Stimulated activated CD4-positive, alpha-beta T cell treated with anti-CD3 and anti-CD28 coated beads, Interleukin-15, amount 100 ng/mL, for 24 hours (primary cell): Measurements from ENCODE around the gene MKI67.
"Not testable (repeated sequence)": the region's sequence is repeated elsewhere in the genome, so short reads cannot be mapped to it uniquely, and the experiment has no call there.

Experiments
- DNase-seq: peaks from one replicate; pipeline ENCODE4 v3.0.0-alpha.2; 2020

Gene MKI67

DNA sequence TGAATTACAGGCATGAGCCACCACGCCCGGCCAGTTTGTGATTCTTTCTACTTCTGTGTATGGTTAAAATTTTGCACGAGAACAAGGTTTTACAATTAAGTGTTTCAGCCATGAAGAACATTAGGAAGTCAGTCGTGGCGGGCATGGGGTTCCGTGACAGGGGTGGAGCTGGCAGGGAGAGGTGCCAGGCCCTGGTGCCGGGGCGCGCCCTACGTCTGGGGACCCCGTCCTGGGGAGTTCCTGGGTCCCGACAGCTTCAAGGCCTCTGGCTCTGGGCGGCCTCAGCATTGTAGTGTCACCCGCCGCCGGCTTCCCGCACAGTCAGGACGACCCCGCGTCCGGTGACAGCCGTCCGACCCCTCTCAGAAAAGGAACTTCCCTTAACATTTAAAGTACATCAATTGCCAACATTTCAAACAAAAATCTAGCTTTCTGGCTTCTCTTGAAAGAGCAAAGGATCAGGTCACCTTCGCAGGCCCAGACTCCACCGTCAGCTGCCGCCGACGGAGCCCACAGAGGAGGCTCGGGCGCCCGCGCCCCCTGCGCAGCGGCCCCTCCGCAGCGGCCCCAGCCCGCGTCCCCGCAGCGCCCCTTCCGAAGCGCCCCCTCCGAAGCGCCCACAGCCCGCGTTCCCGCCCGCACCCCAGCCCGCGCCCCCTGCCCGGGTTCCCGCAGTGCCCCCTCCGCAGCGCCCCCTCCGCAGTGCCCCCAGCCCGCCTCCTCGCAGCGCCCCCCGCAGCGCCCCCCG lies 23.2 kb upstream of the MKI67 start:
- DNase-seq = no peak

DNA sequence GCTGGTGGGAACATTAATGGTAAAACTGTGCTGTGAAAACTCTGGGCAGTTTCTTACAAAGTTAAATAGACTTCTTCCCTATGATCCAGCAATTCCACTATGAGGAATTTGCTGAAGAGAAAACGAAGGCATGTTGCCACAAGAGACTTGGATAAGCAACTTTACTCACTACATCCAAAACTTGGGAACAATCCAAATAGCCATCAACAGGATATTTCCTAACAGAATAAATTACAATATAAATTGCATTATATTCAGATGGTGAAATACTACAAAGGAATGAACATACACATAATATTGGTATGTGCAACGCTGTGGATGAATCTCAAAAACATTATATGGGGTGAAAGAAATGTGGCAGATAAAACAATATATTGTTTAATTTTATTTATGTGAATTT lies 21.4 kb upstream of the MKI67 start:
- DNase-seq = no peak

DNA sequence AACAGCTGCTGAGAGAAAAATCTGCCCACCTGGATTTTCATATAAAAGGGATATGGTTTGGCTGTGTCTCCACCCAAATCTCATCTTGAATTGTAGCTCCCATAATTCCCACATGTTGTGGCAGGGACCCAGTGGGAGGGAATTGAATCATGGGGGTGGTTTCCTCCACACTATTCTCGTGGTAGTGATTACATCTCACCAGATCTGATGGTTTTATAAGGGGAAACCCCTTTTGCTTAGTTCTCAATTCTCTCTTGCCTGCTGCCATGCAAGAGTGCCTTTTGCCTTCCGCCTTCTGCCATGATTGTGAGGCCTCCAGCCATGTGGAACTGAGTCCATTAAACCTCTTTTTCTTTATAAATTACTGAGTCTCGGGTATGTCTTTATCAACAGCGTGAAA lies 20.8 kb upstream of the MKI67 start:
- peak; percentile 41 for DNase-seq

DNA sequence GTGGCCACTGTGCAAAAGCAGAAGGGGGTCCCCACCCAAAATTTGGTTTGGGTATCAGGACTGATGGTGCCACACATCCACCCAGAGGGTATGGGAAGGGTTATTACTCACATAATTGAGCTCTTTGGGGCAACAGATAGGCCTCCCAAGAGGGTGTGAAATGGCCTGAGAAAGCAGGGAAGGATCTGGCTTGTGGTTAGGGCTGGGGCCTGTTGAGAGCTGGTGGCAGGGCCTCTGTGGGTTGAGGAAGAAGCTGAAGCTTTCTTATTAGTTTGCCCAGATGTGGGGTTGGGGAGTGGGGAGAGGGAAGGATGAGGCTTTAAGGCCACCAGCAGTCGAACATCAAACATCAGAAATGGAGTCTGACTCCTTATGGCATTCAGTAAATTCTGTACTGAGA lies 18.3 kb upstream of the MKI67 start:
- no peak for DNase-seq

DNA sequence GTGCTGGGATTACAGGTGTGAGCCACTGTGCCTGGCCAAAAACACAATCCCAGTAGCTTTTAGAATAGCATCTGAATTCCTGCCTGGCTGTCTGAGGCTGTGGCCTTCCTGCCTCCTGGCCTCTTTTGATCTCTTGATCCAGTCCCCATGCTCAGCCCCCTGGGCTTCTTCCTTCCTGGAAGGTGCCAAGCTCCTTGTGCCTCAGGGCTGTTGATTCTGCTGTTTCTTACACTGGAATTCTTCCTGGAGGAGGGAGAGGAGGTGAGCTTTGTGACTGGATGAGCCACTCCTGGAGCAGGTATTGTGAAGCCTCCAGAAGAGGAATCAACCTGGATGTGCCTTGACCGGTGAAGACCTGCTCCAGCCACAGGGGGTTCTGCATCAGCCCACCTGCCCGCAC lies 17.3 kb upstream of the MKI67 start:
- no peak for DNase-seq

DNA sequence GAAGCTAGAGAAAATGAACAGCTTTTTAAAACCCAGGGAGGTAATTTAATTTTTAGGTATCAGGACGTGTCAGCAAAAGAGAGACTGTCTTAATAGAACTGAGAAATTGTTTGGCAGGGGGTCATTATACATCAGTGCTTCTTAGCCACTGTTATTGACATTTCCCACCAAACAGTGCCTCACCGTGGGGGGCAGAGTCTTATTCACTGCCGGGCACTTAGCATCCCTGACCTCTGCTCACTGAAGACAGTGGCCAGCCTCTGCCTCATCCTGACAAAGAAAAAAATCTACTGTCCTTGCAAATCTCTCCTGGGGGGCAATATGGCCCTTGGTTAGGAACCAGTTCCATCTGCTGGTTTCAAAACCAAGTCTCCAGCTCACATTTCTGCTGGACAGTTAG lies 14.2 kb upstream of the MKI67 start:
- DNase-seq = no peak

DNA sequence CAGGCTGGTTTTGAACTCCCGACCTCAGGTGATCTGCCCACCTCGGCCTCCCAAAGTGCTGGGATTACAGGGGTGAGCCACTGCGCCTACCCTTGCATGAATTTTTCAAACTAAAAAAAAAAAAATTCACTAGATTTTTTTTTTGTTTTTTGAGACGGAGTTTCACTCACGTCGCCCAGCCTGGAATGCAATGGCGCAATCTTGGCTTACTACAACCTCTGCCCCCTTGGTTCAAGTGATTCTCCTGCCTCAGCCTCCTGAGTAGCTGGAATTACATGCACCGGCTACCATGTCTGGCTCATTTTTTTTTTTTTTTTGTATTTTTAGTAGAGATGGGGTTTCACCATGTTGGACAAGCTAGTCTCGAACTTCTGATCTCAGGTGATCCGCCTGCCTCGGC lies 12.2 kb upstream of the MKI67 start:
- DNase-seq = not testable (repeated sequence)

DNA sequence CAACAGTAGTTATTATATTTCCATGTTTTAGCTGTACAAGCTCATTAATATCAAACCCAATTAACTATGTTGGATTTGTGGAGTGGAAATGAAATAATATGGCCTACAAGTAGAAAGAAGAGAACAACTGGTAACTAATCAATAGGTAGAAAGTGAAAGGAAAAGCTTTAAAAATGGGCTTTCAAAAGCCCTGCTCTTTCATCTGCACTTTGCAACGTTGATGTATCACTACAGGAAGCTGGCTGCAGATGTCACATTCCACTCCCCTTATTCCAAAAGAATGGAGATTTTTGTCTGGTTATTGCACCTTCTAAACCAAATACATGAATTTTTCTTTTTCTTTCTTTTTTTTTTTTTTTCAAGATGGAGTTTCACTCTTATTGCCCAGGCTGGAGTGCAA lies 11.7 kb upstream of the MKI67 start:
- DNase-seq = no peak

DNA sequence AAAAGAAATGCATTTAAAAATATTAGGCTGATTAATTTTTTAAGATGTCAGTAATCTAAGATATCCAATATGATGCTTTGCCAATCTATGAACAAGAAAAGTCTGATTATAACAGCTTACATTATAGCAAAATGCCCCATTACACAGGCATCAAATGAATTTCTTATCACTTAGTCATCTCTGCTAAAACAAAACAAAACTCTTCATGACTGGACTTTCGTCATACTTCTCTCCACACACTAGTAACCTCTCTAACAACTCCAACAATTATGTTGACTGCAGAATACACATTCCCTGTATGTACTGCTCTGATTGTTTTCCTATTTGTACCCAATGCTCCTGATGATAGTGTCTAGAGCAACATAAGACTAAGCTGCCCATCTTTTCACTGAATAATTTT lies 3.8 kb upstream of the MKI67 start:
- no peak for DNase-seq

DNA sequence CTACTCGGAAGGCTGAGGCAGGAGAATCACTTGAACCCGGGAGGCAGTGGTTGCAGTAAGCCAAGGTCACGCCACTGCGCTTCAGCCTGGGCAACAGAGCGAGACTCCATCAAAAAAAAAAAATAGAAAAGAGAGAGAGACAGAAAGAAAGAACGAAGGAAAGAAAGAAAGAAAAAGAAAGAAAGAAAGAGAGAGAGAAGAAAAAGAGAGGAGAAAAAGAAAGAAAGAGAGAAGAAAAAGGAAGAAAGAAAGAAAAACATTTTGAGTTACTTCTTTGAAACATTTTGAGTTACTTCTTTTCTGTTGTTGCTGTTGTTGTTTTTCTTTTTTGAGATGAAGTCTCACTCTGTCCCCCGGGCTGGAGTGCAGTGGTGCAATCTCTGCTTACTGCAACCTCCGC lies 2.4 kb upstream of the MKI67 start:
- DNase-seq = no peak

DNA sequence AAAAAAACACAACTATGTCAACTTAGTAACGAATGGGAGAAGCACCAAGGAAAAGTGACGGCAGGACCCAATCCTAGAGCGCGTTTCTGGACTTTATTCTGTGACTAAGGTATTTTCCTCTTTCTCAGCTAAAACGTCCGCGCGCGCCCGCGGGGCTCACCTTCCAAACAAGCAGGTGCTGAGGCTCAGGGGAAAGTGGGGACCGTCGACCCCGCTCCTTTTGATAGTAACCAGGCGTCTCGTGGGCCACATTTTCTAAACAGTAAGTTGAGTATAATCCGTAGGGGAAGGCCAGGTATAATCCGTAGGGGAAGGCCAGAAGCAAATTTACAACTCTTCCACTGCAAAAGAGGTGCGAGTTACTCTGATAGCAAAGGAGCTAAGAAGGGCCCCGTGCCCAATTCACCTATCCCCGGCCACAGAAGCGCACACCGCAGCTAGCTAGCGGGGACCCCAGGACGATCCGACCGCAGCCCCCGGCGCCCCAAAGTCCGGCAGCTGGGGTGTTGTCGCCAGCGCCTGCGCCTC lies 743 bp downstream of the MKI67 start:
- DNase-seq = peak; percentile 58

DNA sequence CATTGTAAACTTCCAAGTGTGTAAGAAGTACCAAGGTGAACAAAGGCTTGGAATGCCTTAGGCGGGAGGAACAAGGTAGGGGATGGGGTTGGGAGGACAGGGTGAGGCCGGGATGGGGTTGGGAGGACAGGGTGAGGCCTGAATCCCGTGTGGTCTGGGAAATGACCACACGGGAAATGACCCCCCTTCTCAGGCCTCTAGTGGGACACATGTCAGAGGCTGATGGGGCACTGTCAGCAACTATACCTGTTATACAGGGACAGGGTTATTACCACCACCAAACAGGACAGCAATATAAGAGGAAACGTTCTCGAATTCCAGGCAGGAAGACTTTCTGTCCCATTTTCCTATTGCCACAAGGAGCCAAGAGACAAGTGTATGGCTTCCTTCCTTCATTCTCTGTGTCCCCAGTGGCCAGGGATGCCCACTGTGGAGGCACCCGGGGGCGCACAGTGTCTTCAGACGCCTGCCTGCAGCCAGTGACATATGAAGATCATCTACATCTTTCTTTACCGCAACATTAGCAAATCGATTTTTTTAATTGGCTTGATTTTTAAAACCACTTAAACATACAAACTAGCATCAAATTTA lies 1.3 kb downstream of the MKI67 start:
- no peak for DNase-seq

DNA sequence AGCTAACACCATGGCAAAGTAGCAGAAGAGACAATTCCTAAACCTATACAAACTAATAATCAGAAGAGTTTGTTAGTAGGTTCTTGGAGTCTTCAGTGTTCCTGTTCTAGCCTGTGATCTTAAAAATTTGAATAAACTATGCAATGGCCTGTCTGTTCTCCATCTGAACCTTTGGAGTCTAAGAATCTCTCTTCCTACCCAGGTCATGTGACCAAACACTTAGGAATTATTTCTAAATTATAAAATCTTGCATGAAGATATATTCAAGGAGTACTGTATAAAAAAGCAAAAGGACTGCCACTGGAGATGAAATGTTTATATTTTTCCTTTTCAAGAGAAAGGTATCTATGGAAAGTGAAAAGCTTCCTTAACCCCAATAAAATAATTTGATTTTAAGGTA lies 2.4 kb downstream of the MKI67 start:
- no peak for DNase-seq

DNA sequence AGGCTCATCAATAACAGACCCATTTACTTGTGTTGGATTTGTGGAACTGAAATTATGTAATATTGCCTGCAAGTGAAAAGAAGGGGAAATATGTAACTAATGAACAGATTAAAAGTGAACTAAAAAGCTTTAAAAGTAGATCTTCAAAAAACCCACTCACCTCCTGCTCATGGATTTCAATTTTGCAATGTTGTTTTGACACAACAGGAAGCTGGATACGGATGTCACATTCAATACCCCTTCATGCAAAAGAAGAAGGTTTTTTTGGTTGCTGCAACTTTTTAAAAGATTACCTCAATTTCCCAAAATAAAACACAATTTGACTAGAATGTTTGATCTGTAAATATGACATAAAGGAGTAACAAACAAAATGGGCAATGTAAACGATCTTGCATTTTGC lies 3.3 kb downstream of the MKI67 start:
- no peak for DNase-seq

DNA sequence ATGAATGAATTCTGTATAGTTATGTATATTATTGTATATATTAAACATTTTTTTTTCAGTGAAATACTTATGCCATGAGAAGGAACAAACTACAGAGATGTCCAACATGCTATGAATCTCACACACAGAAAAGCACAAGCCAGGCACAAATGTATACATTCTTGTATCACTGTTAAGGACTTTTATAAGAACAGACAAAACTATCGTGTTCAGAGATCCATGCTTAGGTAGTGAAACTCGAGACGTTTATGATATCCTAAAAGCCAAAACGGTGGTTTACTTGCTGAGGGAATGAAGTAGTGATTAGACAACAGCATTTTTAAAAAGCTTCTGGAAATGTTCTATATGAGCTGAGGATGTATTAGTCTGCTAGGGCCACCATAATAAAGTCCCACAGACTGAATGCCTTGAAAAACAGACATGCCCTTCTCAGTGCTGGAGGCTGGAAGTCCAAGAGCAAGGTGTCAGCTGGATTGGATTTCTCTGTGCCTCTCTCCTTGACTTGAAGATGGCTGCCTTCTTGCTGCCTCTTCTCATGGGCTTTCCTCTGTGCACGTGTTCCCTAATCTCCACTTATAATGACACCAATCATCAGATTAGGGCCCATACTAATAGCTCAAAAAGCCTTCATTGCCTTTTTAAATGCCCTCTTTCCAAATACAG lies 4.3 kb downstream of the MKI67 start:
- DNase-seq = no peak

DNA sequence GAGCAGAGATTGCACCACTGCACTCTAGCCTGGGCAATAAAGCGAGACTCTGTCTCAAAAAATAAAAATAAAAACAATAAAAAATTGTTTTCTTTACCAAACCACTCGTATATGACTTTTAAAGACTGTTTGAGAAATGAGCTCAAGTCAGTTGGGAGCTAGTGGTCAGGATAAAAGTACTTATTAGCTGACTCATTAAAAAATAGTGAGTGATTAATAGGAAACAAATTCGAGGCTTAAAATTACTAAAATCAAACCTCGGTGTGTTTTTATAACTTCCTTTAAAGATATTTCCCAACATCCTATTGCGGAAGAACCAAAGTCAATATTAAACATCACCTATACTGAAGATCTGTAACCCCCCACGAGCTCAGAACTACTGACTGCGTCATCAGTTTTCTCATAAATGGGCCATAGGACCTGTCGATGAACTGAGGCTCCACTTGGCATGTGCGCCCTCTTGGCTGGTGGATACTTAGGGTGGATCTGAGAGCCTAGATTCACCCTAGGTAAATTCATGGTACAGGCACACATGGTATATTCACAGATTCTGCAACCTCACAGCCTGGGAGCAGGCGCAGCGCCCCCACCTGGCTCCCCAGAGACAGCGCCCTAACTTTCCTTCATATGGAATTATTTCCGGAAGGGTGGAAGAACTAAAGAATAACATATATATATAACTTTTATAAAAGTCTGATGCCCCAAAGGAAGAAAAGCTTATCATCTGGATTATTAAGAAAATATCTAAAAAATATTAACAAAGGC lies 9.2 kb downstream of the MKI67 start:
- DNase-seq = no peak

DNA sequence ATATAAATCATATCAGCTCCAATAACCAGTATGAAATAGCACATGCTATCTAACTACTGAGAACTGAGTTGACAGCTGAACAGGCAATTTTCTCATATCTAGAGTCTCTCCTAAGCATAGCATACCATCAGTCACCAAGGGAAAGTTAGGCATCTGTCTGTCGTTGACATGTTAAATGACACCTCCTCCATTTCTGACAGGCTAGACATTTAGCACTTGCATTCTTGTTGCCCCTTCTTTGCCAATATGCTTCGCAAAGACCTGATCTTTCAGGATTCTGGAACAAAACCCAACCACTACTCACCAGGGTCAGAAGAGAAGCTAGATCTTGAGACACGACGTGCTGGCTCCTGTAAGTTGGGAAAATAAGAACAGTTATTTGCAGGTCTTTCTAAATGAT lies 10.0 kb downstream of the MKI67 start:
- no peak for DNase-seq

DNA sequence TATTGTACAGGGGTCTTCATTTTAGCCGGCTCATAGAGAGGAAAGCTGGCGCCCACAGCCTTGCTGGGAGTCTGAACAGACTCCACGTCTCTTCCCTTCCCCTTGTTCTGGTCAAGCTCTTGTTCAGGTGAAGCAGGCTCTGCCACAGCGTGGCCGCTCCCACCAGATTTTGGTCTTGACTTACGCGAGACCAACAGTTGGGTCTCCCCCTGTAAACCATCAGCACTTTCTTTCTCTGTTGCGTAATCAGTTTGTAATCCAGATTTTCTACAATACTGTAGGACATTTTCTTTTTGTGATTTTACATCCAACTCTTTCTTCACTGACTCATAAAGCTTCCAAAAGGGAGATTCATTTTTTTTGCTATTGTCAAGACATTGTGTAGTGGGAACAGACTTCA lies 10.9 kb downstream of the MKI67 start:
- no peak for DNase-seq

DNA sequence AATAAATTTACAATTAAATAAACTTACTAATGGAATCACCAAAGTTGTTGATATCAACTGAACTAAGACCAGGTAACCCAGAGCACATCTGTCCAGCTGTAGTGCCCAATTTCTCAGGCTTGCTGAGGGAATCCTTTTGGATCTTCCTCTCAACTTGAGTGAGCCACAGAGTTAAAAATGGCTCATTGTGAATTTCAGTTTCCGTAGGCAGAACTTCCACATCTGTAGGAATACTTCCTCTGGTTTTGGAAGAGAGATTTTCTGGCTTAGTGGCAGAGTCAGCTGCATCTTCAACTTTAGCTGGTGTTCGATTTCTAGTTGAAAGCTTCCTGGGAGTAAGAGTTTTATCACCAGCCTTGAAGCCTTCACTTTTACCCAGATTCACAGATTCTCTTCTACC lies 11.3 kb downstream of the MKI67 start:
- no peak for DNase-seq

DNA sequence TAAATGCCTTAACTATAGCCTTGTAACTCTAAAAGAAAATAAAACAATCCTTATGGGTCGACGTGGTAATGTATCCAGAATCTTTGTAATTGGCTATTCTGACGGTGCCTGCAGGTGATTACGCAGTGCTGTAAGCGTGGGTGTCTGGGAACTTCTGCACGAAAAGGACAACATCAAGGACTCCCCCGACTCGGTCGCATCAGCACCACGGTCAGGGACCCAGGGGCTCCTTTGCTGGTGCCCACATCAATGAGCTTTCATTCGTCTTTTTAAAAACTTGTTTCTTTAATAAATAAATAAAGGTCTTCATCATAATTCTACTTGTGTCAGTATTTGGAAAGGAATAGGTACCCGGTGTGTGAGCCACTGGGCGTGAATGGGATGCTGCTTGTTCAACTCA lies 13.2 kb downstream of the MKI67 start:
- DNase-seq = no peak

DNA sequence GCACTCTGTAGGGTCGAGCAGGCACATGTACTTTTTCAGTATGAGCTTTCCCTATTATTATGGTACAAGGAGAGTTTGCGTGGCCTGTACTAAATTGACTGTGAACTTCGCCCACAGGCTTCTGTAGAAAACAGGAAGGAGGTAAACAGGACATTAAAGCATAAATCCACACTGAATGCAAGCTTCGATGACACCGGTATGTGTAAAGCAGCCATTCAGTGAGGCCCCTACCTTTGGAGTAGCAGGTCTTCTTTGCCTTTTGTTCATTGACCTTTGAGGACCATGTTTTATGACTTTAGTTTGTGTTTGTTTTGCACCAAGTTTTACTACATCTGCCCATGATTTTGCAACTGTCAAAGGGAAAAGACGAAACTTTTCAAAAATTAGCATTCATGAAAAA lies 14.5 kb downstream of the MKI67 start:
- no peak for DNase-seq

DNA sequence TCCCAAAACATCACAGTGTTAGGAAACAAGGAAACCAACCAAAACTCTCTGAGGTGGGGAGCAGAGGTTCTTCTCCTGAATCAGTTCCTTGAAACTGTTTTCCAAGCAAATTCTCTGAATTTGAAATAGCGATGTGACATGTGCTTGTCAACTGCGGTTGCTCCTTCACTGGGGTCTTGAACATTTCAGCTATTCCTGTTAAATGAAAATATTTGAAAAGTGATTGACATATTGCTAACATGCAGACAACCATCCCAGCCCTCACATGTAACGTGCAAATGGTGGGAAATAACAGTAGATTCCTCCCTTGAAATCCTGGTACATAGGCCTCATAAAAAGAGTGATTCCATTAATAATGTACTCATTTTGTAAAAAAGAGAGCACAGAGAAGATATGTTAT lies 15.9 kb downstream of the MKI67 start:
- DNase-seq = no peak

DNA sequence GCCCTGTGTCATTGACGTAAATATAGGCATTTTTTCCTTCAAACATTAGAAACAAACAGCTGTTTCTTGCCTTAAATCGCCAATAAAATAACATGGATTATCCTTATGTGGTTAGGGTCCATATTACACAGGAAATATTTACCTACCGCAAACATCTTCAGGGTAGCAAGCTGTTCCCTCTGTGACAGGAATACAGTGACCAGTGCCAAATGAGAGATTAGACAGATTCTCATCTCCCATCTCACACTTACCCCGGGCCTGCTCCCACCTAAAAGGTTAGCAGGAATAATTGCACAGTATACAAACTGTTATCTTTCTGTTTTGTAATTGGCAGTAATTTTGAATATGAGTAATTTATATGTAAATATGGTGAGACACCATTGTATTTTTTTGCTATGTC lies 16.5 kb downstream of the MKI67 start:
- DNase-seq = no peak

DNA sequence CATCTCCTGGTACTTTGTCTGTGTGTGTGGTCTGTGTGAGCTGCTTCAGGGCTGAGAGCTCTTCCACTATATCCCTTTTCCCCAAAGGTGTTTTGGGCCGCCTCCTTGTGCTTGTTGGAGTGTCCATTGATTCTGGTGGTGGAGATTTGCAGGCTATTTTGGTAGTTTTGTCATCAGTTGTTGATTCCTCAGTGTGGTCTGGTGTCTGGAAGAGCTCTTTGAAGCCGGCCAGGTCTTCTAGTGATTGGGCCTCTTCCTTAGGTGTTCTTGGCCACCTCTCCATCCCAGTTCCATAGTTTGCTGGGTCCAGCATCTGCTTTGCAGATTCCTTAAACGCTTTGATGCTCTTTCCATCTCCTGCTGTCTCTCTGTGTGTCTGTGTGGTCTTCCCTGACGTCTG lies 20.8 kb downstream of the MKI67 start:
- no peak for DNase-seq
